GM21737 (cell line): ENCODE results near the gene OR2AP1.
"Not testable (repeated sequence)": the region's sequence is repeated elsewhere in the genome, so short reads cannot be mapped to it uniquely, and the experiment has no call there.

Source experiments
- ATAC-seq: cut with Tn5 transposase; IDR thresholded peaks from one replicate; pipeline ENCODE4 v1.9.1; 2021; ENCODE audit warnings: mild to moderate bottlenecking, moderate library complexity; ENCODE audit not compliant: unreplicated experiment

Gene OR2AP1

GRCh38 chr12:55572168-55572567 is at the start of gene OR2AP1:
TSS of gene OR2AP1 (plus strand) at chr12:55572468. CDS start at chr12:55574415, 1,947 bp downstream.
- no peak for ATAC-seq

GRCh38 chr12:55548235-55548634 is 24.0 kb upstream of the OR2AP1 start:
- not testable (repeated sequence) for ATAC-seq

GRCh38 chr12:55548756-55549155 is 23.5 kb upstream of the OR2AP1 start:
- no peak for ATAC-seq

GRCh38 chr12:55549302-55549701 is 23.0 kb upstream of the OR2AP1 start, which contains the start of gene OR6C4:
TSS of gene OR6C4 (plus strand) at chr12:55549602. CDS start at chr12:55551227, 1,625 bp downstream.
- ATAC-seq = no peak

GRCh38 chr12:55554296-55554695 is 18.0 kb upstream of the OR2AP1 start:
- no peak for ATAC-seq

GRCh38 chr12:55570060-55570459 is 2.2 kb upstream of the OR2AP1 start:
- ATAC-seq = not testable (repeated sequence)

- ATAC-seq = not testable (repeated sequence)
These were observed 1.6 kb upstream of the OR2AP1 start for GRCh38 chr12:55570689-55571088.

- ATAC-seq = no peak
These were observed 9.8 kb downstream of the OR2AP1 start for GRCh38 chr12:55582066-55582465.

- ATAC-seq = no peak
These were observed 13.5 kb downstream of the OR2AP1 start for GRCh38 chr12:55585817-55586216.

GRCh38 chr12:55590152-55590551 is 17.9 kb downstream of the OR2AP1 start:
- not testable (repeated sequence) for ATAC-seq

- ATAC-seq = no peak
These were observed 35.7 kb downstream of the OR2AP1 start for GRCh38 chr12:55607821-55608594.

- no peak for ATAC-seq
These were observed 38.3 kb downstream of the OR2AP1 start for GRCh38 chr12:55610598-55610997.

- ATAC-seq = no peak
These were observed 40.4 kb downstream of the OR2AP1 start for GRCh38 chr12:55612646-55613045.

GRCh38 chr12:55614764-55615163 is 42.5 kb downstream of the OR2AP1 start:
- ATAC-seq = no peak

- peak; percentile 76 for ATAC-seq
These were observed 47.3 kb downstream of the OR2AP1 start for GRCh38 chr12:55619354-55620138.

- ATAC-seq = no peak
These were observed 51.8 kb downstream of the OR2AP1 start for GRCh38 chr12:55624056-55624455.
